ENCODE measurements around the gene PRC1.
"Not testable (repeated sequence)": the region's sequence is repeated elsewhere in the genome, so short reads cannot be mapped to it uniquely, and the experiment has no call there.

PRC1 gene

DNA sequence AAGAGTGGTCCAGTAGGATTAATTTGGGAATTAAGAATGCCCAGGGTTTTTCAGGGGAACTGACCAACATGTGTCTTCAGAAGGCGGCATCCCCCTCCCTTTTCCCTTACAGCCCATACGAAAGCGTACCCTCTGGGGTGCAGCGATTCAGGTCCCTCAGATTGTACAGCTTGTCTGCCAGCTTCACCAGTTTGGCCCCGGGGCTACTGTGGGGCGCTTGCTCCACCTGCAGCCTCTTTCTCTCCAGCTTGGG, 62.8 kb downstream of the PRC1 start:
- DNase-seq: no peak

DNA sequence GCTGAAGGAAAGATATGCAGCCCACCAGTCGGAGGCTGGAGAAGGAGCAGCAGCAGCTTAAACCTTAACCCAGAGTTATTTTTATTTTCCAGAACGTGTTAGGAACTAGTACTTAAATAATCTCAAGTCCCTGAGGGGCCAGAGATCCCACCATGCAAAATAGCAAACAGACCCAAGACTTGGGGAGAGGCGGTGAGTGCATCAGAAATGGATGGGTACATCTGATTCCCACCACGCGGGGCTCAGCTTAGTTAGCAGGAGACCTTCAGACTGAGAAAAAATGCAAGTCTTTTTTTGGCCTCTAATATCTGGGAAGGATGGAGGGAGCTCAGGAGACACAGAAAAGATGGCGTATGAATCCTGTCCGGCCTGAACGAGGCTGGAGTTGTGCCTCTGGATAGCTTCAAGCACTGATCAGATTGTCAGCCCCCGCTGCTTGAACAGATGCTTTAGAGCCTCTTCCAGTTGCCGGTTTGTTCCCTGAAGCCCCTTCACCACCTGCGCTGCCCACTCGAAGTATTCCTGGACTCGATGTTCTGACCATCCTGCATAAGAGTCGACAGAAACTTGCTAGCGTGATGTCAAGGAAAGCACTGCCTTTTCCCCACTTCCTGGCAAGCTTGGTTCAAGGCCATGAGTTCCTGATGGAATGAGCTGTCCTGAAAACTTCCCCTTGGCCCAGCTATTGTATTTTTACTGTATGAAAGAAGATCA, 63.3 kb downstream of the PRC1 start:
- DNase-seq: no peak

DNA sequence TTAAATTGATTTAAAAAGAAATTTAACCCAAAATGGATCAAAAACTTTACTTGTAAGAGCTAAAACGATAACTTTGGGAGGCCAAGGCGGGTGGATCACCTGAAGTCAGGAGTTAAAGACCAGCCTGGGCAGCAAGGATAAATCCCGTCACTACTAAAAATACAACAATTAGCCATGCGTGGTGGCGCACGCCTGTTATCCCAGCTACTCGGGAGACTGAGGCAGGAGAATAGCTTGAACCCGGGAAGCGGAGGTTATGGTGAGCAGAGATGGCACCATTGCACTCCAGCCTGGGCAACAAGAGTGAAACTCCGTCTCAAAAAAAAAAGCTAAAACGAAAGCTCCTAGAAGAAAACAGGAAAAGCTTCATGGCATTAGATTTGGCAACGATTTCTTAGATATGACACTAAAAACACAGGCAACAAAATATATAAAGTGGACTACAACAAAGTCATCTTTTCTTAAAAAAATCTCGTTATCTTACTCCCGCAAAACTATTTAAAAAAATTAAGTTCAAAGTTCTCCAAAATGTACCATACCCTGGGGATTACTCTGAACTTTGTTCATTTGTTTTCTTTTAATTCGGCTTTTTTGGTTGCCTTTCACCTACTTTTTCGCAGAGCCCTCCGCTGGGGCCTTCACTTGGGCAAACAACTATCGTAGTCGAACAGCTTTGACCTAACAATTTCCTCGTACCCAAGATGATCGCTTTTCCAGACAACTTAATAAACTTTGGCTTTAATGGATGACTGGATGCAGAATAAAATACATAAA, 64.9 kb downstream of the PRC1 start:
- no peak for DNase-seq

DNA sequence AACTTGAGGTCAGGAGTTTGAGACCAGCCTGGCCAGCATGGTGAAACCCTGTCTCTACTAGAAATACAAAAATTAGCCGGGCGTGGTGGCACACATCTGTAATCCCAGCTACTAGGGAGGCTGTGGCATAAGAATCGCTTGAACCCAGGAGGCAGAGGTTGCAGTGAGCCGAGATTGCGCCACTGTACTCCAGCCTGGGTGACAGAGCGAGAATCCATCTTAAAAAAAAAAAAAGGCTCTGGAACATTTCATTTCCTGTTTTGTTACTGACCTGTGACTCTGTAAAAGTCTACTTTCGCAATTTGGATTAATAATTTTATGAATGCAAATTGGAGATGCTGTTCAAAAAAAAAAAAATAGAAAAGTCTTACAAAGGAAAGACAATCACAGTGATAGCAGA, 66.2 kb downstream of the PRC1 start:
- DNase-seq: not testable (repeated sequence)

DNA sequence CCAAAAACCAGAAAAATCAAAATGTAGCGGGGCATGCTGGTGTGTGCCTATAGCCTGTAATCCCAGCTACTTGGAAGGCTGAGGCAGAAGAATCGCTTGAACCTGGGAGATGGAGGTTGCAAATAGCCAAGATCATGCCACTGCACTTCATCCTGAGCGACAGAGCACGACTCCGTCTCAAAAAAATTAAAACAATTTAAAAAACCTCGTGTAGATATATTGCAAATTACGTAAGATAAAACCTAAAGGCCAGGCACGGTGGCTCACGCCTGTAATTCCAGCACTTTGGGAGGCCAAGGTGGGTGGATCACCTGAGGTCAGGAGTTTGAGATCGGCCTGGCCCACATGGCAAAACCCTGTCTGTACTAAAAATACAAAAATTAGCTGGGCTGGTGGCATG, 67.6 kb downstream of the PRC1 start:
- DNase-seq: not testable (repeated sequence)

DNA sequence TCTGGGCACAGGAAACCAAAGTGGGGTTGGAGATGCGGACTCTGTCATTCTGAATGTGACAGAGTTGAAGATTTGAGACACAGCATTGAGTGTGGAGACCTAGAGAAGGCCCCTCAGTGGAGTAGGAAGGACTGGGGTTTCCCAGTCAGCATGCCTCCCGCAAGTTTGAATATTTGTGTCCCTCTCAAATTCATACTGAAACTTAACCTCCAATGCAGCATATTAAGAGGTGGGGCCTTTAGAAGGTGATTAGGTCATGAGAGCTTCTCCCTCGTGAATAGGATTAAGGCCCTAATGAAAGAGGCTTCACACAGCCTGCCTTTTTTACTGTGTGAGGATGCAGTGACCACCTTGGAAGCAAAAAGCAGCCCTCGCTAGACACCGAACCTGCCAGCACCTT, 70.0 kb downstream of the PRC1 start:
- DNase-seq: no peak

DNA sequence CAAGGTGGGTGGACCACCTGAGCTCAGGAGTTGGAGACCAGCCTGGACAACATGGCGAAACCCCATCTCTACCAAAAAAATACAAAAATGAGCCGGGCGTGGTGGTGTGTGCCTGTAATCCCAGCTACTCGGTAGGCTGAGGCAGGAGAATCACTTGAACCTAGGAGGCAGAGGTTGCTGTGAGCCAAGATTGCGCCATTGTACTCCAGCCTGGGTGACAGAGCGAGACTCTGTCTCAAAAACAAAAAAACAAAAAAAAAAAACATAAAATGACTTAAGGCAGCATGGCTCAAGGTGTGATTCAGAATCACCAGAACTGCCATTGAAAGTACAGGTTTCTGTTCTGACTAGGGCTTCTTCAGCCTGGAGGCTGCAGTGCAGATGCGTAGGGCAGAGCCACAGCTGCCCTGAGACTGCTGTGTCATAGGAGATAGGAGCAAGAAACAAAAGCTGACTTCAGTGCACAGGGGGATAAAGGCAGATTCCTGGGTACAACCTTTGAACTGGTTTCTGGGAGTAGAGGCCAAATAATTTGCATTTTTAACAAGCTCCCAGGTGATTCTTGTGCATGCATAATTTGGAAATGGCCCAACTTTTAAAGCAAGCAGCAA, 71.5 kb downstream of the PRC1 start:
- not testable (repeated sequence) for DNase-seq

DNA sequence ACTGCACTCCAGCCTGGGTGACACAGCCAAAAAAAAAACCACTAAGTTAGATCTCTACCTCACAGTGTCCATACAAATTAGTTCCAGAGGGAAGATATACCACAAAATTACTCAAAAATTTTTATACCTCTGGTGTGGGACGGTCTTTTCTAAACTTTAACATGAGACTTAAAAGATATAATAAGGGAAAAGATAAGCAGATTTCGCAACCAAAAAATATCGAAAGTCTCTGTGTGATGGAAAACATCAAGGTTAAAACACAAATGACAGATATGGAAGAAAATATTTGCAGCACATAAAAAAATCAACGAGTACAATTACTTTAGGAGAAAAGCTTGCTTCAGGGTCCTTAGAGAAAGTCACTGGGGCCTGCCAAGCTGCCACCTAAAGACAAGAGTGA, 72.4 kb downstream of the PRC1 start:
- no peak for DNase-seq

DNA sequence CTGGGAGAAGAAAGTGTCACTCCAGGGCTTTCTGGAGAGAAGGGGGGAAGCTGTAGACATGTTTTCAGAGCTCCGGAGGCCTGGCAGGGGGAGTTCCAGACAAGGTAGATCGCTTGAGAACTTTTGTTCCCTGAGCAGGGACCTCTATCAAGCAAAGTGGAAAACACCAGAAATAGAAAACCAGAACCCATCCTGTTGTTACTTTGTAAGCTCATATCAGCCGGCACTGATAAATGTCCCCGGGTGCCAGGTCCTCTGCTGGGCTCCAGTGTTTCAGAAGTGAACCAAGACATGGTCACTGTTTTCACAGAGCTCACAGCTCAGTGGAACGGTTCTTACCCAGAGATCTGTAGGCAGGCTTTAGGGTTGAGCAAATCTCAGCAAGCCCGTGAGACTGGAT, 75.5 kb downstream of the PRC1 start:
- no peak for DNase-seq

DNA sequence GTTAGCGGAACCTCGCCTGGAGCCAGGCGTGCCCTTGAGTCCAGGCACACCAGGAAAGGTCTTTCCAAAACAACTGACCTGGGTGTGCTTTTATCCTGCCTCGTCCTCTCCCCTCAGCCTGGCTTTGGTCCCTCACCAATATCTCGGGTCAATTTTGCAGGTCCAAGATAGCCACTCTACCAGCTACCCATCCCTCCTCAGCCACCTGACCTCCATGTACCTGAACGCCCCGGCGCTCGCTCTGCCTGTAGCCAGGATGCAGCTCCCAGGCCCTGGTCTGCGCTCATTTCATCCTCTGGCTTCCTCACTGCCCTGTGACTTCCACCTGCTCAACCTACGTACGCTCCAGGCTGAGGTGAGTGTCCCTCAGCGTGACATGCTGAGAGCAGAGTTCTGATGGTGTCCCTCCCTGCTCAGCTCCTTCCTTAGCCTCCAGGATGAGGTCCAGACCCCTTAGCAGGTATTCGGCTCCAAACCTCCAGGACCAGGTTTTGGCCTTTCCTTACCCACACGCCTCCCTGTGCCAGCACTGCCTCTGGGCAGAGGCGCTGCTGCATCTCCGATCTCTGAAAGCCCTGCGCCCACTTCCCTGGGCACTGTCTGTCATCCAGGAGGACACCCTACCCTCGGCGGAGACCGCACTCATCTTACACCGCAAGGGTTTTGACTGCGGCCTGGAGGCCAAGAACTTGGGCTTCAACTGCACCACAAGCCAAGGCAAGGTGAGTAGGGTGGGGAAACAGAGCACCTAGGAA, 76.1 kb downstream of the PRC1 start:
- DNase-seq: no peak

DNA sequence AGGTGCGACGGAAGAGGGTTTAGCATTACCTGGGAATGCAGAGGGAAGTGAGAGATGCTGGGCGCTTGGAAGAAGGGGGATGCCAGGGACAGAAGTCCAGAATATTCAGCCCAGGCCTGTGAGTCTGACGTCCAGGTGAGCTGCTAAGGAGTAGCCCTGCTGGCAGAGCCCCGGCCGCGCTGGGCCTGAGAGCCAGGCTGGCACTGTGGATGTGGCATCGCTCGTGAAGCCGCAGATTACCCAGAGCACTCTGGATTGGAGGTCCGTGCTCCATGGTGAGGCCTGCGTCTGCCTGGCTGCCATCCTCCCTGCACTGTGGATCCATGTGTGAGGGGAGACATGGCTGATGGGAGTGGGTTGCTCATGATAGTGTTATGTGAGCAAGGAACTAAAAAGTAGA, 76.8 kb downstream of the PRC1 start:
- DNase-seq: no peak

DNA sequence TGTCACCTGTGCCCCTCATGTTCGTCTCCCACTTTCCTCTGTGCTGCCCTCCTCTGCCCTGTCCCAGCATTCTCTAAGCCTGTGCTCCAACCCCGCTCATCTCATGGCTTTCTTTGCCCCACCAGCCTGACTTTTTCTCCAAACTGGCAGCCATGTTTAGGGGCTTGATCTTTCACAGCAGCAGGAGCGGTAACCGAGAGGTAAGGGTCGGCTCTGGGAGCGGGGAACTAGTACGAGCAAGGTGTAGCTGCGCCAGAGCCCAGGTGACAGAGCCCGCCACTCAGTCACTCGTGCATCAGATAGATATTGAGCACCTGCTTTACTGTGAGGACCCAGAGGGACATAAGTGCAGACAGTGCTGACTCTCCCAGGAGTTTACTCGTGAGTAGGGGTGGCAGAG, 77.9 kb downstream of the PRC1 start:
- DNase-seq: no peak

Data from activated CD8-positive, alpha-beta memory T cell treated with anti-CD3 and anti-CD28 coated beads, Interleukin-2, amount 50 U/mL, for 48 hours (primary cell).